Pancreas (tissue), 10 donors: ENCODE results near the gene LAMA1. TPM values are rescaled to one million over a fixed set of nuclear protein-coding genes. Genes with fewer than 3 reads are reported as not detected.
A peak's percentile ranks its signal among the peaks of the same experiment; 100 is the strongest.

Experiments
- ATAC-seq, 4 donors: fragments of 200-7000 bp; cut with Tn5 transposase; one replicate each; pipeline versions ENCODE4 v1.8.0 to v1.9.1; 2020; ENCODE audit warnings: mild to moderate bottlenecking in 4 of 4, moderate library complexity in 4 of 4
- DNase-seq, 6 donors: peaks; one replicate each; pipeline ENCODE4 v3.0.0-alpha.2; 2020
- FAIRE-seq: peaks from 2 replicates; lab custom pipeline; 2012; peaks lifted over from hg19 to GRCh38; lab: Jason Lieb, UNC
- H3K27ac ChIP-seq, 4 donors: fragments of 200-600 bp; sonication (generic); 1 replicate in 3 of 4; 2 replicates in 1 of 4; pipeline versions ENCODE4 v1.5.0 to v1.8.0; 2020
- H3K27me3 ChIP-seq, 4 donors: fragments of 200-600 bp; one replicate each; pipeline ENCODE4 v1.8.0; 2021
- H3K36me3 ChIP-seq, 3 donors: fragments of 200-600 bp; sonication (generic) in 1 of 3; one replicate each; pipeline versions ENCODE4 v1.5.0 to v1.8.0; 2020 to 2021
- H3K4me1 ChIP-seq, 3 donors: fragments of 200-600 bp; one replicate each; pipeline ENCODE4 v1.8.0; 2021
- H3K4me3 ChIP-seq, 4 donors: fragments of 200-600 bp; sonication (generic) in 2 of 4; one replicate each; pipeline versions ENCODE4 v1.5.0 to v1.8.0; 2020 to 2021
- H3K9me3 ChIP-seq, 4 donors: fragments of 200-600 bp; one replicate each; pipeline ENCODE4 v1.8.0; 2021
- CTCF ChIP-seq, 4 donors: fragments of 200-600 bp; sonication (generic) in 3 of 4; IDR thresholded peaks; one replicate each; pipeline versions ENCODE4 v1.5.0 to v1.8.0; 2021; ENCODE audit warnings: antibody characterized with exemption in 4 of 4
- WGBS, 2 donors: extraction: QIAGEN DNeasy Blood & Tissue Kit; methylation state at CpG; one replicate each; pipeline ENCODE4 v1.1.7; 2013; 5-methylcytosine and 5-hydroxymethylcytosine counted together
- intact Hi-C, 3 donors: fragments of 100-400 bp; cut with DNase I; formaldehyde crosslinking; loops; one replicate each; pipeline versions ENCODE4 v1.11.1 to v1.14.2; 2022
- polyA plus RNA-seq, 2 donors: library from polyadenylated mRNA; stranded (reverse); fragments of 200-250 nt; gene quantifications; one replicate each; pipeline ENCODE4 v1.2.3, GENCODE V29; 2013
- total RNA-seq, 6 donors: library from RNA; stranded (reverse); fragmentation: NEBNext Ultra II Directional in 4 of 6; extraction: Animal tissue kit (Norgen Biotek cat#: 25700) in 4 of 6; gene quantifications; one replicate each; pipeline versions ENCODE4 v1.2.1 to v1.2.4, GENCODE V29; 2021 to 2023
- donor health status: healthy with polysubstance abuse.
- donor health status: DM: no; HTN: no; CAD: no; lungs with moderate emphysema.
- donor health status: DM: no; HTN: no; CAD: no.
- donor health status: control.
- donor health status: control.
- donor health status: Bipolar disorder and iron deficiency.
- donor health status: DM: yes; HTN: yes; CAD: no.
- donor health status: DM: no; HTN: no; CAD: no.
- donor health status: DM: no; HTN: no; CAD: no.
- donor health status: DM: yes; HTN: yes; CAD: no.

Gene LAMA1, protein sequence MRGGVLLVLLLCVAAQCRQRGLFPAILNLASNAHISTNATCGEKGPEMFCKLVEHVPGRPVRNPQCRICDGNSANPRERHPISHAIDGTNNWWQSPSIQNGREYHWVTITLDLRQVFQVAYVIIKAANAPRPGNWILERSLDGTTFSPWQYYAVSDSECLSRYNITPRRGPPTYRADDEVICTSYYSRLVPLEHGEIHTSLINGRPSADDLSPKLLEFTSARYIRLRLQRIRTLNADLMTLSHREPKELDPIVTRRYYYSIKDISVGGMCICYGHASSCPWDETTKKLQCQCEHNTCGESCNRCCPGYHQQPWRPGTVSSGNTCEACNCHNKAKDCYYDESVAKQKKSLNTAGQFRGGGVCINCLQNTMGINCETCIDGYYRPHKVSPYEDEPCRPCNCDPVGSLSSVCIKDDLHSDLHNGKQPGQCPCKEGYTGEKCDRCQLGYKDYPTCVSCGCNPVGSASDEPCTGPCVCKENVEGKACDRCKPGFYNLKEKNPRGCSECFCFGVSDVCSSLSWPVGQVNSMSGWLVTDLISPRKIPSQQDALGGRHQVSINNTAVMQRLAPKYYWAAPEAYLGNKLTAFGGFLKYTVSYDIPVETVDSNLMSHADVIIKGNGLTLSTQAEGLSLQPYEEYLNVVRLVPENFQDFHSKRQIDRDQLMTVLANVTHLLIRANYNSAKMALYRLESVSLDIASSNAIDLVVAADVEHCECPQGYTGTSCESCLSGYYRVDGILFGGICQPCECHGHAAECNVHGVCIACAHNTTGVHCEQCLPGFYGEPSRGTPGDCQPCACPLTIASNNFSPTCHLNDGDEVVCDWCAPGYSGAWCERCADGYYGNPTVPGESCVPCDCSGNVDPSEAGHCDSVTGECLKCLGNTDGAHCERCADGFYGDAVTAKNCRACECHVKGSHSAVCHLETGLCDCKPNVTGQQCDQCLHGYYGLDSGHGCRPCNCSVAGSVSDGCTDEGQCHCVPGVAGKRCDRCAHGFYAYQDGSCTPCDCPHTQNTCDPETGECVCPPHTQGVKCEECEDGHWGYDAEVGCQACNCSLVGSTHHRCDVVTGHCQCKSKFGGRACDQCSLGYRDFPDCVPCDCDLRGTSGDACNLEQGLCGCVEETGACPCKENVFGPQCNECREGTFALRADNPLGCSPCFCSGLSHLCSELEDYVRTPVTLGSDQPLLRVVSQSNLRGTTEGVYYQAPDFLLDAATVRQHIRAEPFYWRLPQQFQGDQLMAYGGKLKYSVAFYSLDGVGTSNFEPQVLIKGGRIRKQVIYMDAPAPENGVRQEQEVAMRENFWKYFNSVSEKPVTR (N-terminal part only)
- total RNA-seq = 1 to 10 TPM in 3 of 6 donors, under 1 TPM in 3; 0.39 to 3.1 (median 1.0) TPM
- 1 to 10 TPM in 1 of 2 donors, under 1 TPM in 1; 0.49 to 2.4 TPM for polyA plus RNA-seq

DNA sequence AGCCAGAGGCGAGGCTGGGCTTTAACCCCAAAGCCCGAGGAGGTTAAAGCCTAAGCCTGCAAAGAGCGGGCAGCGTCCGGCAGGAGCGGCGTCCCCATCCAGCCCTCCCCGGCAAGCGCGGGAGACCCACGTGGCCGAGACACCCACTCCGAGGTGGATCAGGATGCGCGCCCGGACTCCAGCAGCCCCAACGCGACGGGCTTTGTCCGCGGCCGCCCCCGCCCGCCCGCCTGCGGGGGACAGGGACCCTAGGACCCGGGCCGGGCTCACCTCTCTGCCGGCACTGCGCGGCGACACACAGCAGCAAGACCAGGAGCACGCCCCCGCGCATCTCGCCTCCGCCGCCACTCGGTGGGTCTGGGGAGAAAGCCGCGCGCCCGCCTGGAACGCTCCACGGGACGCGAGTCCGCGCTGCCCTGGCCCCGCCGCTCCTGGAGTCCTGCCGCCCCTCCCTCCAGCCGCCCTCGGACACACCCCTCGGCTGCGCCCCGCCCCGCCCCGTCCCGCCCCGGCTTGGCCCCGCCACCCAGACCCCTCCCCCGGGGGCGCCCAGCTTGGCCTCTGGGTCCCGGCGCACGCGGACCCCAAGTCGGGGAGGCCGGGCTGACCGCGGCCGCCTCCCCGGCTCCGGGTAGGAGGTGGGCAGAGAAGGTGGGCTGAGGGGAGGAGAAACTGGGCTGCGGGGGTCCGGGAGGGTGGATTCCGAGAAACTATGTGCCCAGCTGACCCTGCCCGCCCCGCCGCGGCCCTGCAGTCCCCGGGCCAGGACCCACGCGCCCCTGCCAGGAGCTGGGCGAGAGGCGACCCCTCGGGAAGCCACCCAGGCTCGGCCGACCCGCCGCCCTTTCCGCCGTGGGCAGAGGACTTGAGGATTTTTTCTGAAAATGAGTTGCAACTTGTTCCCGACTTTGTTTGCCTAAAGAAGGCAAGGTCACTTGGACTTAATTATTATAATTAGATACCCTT lies at the start of gene LAMA1:
Gene LAMA1 (minus strand): TSS at position 408 of the 966 bp plus-strand sequence. CDS start 77 bp downstream, at position 331.
- no peak for TF ChIP-seq CTCF (IDR thresholded peaks at IDR 0.05)
- WGBS, 2 donors = 3 to 6% methylated on average over 41 to 95 of the region's 95 CpGs
- peak; percentile 65 to 92 (median 74) for ATAC-seq
- Histone ChIP-seq H3K9me3 (no peaks in the 10 kb centered on the region), H3K36me3 (no peaks in the 10 kb centered on the region), H3K27me3 (peaks cover 0 to 27% (median 7%) of the 10 kb centered on the region in 4 donors), H3K4me1 (peaks cover 0 to 12% (median 10%) of the 10 kb centered on the region in 3 donors), H3K27ac (no peak within 1 kb of the TSS), H3K4me3 (peak within 1 kb of the TSS; percentile 15 to 57 (median 46))
- intact Hi-C loops = no loop called here
- peak in 5 of 6 donors; percentile 6 to 77 (median 23) for DNase-seq
- no peak for FAIRE-seq

DNA sequence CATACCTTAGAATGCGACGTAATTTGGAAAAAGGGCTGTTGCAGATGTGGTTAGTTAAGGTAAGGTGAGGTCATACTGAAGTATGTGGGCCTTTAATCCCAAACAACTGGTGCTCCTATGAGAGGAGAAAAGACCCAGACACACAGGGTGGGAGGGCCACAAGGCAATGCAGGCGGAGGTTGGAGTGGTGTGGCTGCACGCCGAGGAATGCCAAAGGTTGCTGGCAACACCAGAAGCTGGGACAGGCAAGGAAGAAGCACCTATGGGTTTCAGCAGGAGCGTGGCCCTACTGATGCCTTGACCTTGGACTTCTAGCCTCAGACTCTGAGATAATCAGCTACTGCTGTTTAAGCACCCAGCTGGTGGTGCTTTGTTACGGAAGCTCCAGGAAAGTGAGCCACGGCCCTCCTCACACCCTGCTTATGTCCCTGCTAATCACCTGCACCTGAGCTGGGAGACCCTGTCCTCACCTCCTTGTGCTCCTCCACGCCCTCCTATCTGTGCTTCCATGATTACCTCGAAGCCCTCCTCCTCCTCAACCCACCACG lies 48.3 kb upstream of the LAMA1 start:
- FAIRE-seq (no peak), ATAC-seq (no peak), DNase-seq (no peak)
- H3K36me3 ChIP-seq = no peaks in the 10 kb centered on the region
- WGBS, 2 donors = 81 to 85% methylated on average over 11 of the region's 11 CpGs
- no peaks in the 10 kb centered on the region for H3K4me1 ChIP-seq
- H3K27ac ChIP-seq = no peak overlapping the region
- intact Hi-C loops = no loop called here
- no peaks in the 10 kb centered on the region for H3K9me3 ChIP-seq
- no peak for TF ChIP-seq CTCF (IDR thresholded peaks at IDR 0.05)
- H3K4me3 ChIP-seq = no peak overlapping the region
- no peaks in the 10 kb centered on the region for H3K27me3 ChIP-seq

DNA sequence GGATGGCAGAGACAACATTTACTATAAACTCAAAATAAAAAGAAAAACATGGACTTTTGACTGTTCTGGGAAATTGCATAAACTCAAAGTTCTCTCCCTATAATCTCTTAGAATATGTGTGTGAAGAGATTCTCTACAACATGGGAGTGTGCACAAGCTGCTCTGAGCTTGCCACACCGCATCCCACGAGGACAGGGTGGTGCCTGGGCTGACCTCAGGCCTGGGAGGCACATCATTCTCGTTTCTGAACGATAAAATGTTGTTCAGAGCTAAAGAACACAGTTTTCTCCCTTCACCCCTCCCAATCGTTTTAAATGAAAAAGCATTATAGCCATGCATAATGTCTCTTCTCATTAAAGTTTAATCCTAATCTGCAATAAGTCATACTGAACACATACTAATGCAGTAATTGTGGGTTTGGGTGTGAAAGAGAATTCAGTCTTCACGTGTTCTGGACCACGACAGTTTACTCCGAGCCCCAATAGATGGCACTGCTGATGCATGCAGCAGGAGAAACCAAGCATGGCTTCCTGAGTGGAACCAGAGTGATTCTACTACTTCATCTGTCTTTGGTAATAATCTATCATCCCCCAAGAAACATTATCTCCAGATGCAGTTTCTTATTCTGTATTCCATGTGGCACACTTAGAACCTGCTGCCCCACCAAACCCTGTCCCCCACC lies 46.9 kb upstream of the LAMA1 start:
- H3K36me3 ChIP-seq = no peaks in the 10 kb centered on the region
- H3K9me3 ChIP-seq = no peaks in the 10 kb centered on the region
- intact Hi-C loops = no loop called here
- no peaks in the 10 kb centered on the region for H3K4me1 ChIP-seq
- no peak for DNase-seq
- no peak for TF ChIP-seq CTCF (IDR thresholded peaks at IDR 0.05)
- FAIRE-seq = no peak
- peak in 1 of 4 donors; percentile 34 for ATAC-seq
- H3K27ac ChIP-seq = no peak overlapping the region
- WGBS, 2 donors = 41 to 49% methylated on average over 8 of the region's 8 CpGs
- no peaks in the 10 kb centered on the region for H3K27me3 ChIP-seq
- no peak overlapping the region for H3K4me3 ChIP-seq
